Fibroblast of peridontal ligament (primary cell): ENCODE measurements around the gene SEPTIN5.
"Not testable (repeated sequence)": the region's sequence is repeated elsewhere in the genome, so short reads cannot be mapped to it uniquely, and the experiment has no call there.

Experiments
- DNase-seq: peaks from one replicate; pipeline ENCODE4 v3.0.0-alpha.2; 2010; ENCODE audit errors: extremely low read depth

The SEPTIN5 gene

GRCh38 chr22:19720150-19720827 is 6.0 kb downstream of the SEPTIN5 start:
- no peak for DNase-seq

GRCh38 chr22:19720999-19721329 is 6.7 kb downstream of the SEPTIN5 start:
- DNase-seq = no peak

GRCh38 chr22:19721330-19722177 is 7.3 kb downstream of the SEPTIN5 start:
- DNase-seq = no peak

- no peak for DNase-seq
Observed at GRCh38 chr22:19722178-19722981, 8.1 kb downstream of the SEPTIN5 start.

- DNase-seq = no peak
Observed at GRCh38 chr22:19722982-19723231, 8.6 kb downstream of the SEPTIN5 start.

- DNase-seq = no peak
Observed at GRCh38 chr22:19723232-19723982, 9.1 kb downstream of the SEPTIN5 start, which contains the start of gene GP1BB. TSS of gene GP1BB (plus strand) at chr22:19723539. CDS start at chr22:19723570, 31 bp downstream.

GRCh38 chr22:19723983-19724827 is 9.9 kb downstream of the SEPTIN5 start:
- no peak for DNase-seq

GRCh38 chr22:19724927-19725661 is 10.8 kb downstream of the SEPTIN5 start:
- DNase-seq = no peak

GRCh38 chr22:19726064-19726788 is 11.9 kb downstream of the SEPTIN5 start:
- not testable (repeated sequence) for DNase-seq

- no peak for DNase-seq
Observed at GRCh38 chr22:19727310-19728150, 13.2 kb downstream of the SEPTIN5 start.

- DNase-seq = no peak
Observed at GRCh38 chr22:19728271-19728670, 14.0 kb downstream of the SEPTIN5 start.

GRCh38 chr22:19728836-19729235 is 14.5 kb downstream of the SEPTIN5 start:
- DNase-seq = no peak

GRCh38 chr22:19729507-19729906 is 15.2 kb downstream of the SEPTIN5 start:
- no peak for DNase-seq

GRCh38 chr22:19730198-19730597 is 15.9 kb downstream of the SEPTIN5 start:
- no peak for DNase-seq

- DNase-seq = peak; percentile 71
Observed at GRCh38 chr22:19730655-19731360, 16.5 kb downstream of the SEPTIN5 start.

GRCh38 chr22:19731361-19732135 is 17.2 kb downstream of the SEPTIN5 start:
- no peak for DNase-seq

- no peak for DNase-seq
Observed at GRCh38 chr22:19732403-19733113, 18.3 kb downstream of the SEPTIN5 start.
